ENCODE data around the gene B4GALNT4.

B4GALNT4 gene

GRCh38 chr11:390175-390574, 20.9 kb downstream of the B4GALNT4 start:
- H3K4me3 ChIP-seq (ENCODE audit: low read length): no peak overlapping the region
- H3K36me3 ChIP-seq (ENCODE audit: insufficient read depth, low read length): no peaks in the 10 kb centered on the region
- H3K4me1 ChIP-seq (ENCODE audit: insufficient read depth, low read length): no peaks in the 10 kb centered on the region
- H3K27me3 ChIP-seq (ENCODE audit: insufficient read depth, low read length): peaks cover 4% of the 10 kb centered on the region
- peaks cover 9% of the 10 kb centered on the region for H3K9me3 ChIP-seq (ENCODE audit: low read length)
- H2AFZ ChIP-seq (ENCODE audit: low read depth, low read length): no peak overlapping the region

DNA sequence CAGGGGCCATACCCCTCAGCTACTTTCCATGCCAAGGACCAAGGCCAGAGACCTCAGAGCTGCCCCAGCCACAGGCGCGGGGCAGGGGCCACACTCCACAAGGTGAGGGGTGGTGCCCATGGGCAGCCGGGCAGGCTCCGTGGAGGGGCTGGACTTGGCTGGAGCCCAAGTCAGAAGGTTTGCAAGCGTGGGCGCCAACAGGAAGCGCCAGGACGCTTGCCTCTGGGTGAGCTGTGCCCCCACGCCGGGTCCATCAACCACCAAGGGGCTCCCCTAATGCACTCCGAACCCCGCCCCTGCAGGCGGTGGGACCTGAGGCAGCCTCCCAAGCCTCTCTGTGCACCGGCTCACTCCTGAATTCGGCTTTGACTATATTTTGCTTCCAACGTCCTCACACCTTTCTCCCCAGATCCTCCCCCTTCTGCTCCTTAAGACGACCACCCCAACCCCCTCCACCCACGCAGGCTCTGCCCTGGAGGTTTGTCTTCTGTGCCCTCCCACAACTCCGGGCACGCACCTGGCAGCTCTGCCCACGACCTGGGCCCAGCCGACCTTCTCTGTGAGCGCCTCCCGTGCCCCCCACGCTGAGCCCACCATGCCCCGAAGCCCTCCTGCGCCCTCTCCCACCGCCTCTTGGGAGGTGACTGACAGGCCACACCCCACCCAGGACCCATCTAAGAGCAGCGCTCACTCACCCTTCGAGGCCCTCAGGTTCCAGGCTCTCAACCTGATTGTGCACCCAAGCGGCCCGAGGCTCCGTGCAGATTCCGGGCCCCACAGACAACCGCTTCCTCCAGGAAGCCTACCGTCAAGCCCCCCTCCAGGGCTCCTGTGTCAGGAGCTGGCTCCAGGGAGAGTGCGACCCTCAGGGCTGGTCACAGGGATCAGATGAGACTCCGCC, 22.1 kb downstream of the B4GALNT4 start:
- H3K27me3 ChIP-seq (ENCODE audit: insufficient read depth, low read length): peaks cover 4% of the 10 kb centered on the region
- no peaks in the 10 kb centered on the region for H3K4me1 ChIP-seq (ENCODE audit: insufficient read depth, low read length)
- H3K9me3 ChIP-seq (ENCODE audit: low read length): peaks cover 4% of the 10 kb centered on the region
- H3K4me3 ChIP-seq (ENCODE audit: low read length): no peak overlapping the region
- H2AFZ ChIP-seq (ENCODE audit: low read depth, low read length): no peak overlapping the region
- H3K36me3 ChIP-seq (ENCODE audit: insufficient read depth, low read length): no peaks in the 10 kb centered on the region

DNA sequence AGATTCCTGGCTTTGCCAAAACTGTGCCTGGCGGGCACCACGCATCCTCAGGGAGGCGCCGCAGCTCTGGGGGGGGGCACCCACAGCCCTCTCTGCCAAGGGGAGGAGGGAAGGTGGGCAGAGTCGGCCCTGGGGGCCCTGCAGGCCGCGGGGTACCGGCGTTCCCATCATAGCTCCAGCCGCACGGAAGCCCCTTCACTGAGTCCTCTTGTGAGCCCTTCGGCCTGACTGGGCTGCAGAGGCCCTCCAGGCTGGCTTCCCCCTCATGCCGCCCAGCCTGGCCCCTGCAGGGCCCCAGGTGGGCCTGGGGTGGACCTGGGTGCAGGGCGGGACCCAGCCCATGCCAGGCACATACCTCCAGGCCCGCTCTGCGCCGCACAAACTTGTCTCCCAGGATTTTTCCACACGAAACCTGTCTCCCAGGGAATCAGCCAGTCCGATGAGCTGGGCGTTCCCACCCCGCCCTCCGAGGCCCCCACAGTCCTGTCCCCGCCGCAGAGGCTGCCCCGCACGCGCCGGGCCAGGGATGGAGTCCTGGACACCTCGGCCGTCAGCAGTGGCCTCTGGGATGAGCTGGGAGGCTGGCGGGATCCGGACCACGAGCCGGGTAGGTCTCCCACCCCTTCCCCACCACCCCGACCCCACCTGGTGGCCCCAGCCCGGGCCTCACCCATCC, 22.9 kb downstream of the B4GALNT4 start:
- no peaks in the 10 kb centered on the region for H3K4me1 ChIP-seq (ENCODE audit: insufficient read depth, low read length)
- no peaks in the 10 kb centered on the region for H3K36me3 ChIP-seq (ENCODE audit: insufficient read depth, low read length)
- H3K4me3 ChIP-seq (ENCODE audit: low read length): no peak overlapping the region

GRCh38 chr11:393219-394033, 24.1 kb downstream of the B4GALNT4 start:
- Histone ChIP-seq H3K36me3 (ENCODE audit: insufficient read depth, low read length) (no peaks in the 10 kb centered on the region), H3K4me3 (ENCODE audit: low read length) (no peak overlapping the region), H3K27me3 (ENCODE audit: insufficient read depth, low read length) (peaks cover 4% of the 10 kb centered on the region), H2AFZ (ENCODE audit: low read depth, low read length) (no peak overlapping the region), H3K9me3 (ENCODE audit: low read length) (no peaks in the 10 kb centered on the region), H3K4me1 (ENCODE audit: insufficient read depth, low read length) (no peaks in the 10 kb centered on the region)

More for the DNA sequence above, 22.9 kb downstream of the B4GALNT4 start:
- Histone ChIP-seq H3K9me3 (ENCODE audit: low read length) (no peaks in the 10 kb centered on the region), H3K27me3 (ENCODE audit: insufficient read depth, low read length) (peaks cover 4% of the 10 kb centered on the region), H2AFZ (ENCODE audit: low read depth, low read length) (no peak overlapping the region)

DNA sequence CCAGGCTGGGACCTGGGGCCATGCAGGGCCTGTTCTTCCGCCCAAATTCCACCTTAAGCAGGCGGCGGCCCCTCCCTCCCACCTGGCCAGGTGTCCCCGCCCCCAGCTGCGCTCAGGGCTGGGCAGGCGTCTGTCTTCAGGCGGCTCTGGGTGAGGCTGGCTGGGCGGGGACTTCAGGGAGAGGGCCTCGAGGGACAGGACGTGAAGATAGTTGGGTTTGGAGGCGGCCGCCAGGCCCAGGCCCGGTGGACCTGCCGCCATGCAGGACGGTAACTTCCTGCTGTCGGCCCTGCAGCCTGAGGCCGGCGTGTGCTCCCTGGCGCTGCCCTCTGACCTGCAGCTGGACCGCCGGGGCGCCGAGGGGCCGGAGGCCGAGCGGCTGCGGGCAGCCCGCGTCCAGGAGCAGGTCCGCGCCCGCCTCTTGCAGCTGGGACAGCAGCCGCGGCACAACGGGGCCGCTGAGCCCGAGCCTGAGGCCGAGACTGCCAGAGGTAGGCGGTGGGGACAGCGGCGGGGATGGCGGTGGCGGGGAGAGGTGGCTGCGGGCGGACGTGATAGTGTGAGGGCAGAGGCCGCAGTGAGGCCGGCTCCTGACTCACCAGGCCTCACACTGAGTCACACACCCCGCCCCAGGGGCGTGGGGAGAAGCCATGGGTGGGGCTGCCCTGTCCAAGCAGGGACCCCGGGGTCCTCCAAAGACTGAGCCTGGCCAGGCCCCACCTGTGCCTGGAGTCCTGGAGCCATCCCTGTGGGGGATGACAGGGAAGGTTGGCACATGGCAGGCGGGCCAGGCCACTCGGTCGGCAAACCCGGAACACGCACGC, 24.9 kb downstream of the B4GALNT4 start, which contains the start of gene PKP3:
Gene PKP3 (plus strand): TSS at position 176 of the 824 bp plus-strand sequence. CDS start 84 bp downstream, at position 260.
- Histone ChIP-seq H3K36me3 (ENCODE audit: insufficient read depth, low read length) (no peaks in the 10 kb centered on the region), H3K4me3 (ENCODE audit: low read length) (no peak within 1 kb of the TSS), H3K27me3 (ENCODE audit: insufficient read depth, low read length) (no peaks in the 10 kb centered on the region)

DNA sequence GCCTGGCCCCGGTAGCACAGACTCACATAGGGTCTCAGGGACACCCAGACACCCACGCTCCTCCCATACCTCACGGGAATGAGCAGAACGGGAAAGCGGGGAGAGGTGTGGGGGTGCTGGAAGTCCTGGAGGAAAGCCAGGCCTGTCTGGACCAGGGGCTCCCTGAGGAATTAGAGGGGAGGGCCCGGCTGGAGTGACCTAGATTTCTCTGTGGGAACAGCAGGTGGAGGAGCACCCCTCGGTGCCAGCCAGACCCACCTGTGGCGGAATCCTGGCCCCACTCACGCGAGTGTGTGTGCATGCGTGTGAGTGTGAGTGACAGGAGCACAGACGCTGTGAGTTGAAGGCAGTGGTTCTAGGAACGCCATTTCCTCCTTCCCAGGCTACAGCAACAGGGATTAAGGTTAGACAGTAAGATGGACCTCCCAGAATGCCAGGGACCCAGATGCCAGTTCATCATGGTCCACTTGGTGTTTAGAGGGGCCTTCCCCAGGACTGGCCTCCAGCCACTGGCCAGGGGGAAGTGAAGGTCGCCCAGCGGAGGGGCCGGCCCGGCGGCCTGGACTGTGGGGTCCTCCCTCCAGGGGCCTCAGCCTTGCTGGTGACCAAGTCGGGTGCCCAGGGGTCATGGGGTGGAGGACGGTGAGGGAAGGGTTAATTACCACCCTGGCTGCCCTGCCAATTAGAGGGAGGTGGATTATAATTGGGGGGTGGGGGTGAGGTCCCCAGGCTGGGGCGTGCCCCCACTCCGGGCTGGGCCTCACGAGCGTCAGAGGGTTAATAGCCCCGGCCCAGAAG, 25.8 kb downstream of the B4GALNT4 start:
- Histone ChIP-seq H3K9me3 (ENCODE audit: low read length) (peaks cover 8% of the 10 kb centered on the region), H3K4me1 (ENCODE audit: insufficient read depth, low read length) (no peaks in the 10 kb centered on the region), H2AFZ (ENCODE audit: low read depth, low read length) (no peak overlapping the region), H3K36me3 (ENCODE audit: insufficient read depth, low read length) (no peaks in the 10 kb centered on the region), H3K27me3 (ENCODE audit: insufficient read depth, low read length) (no peaks in the 10 kb centered on the region), H3K4me3 (ENCODE audit: low read length) (no peak overlapping the region)

More for the DNA sequence above, 24.9 kb downstream of the B4GALNT4 start, which contains the start of gene PKP3:
- Histone ChIP-seq H2AFZ (ENCODE audit: low read depth, low read length) (no peak within 1 kb of the TSS), H3K4me1 (ENCODE audit: insufficient read depth, low read length) (no peaks in the 10 kb centered on the region), H3K9me3 (ENCODE audit: low read length) (peaks cover 4% of the 10 kb centered on the region)

DNA sequence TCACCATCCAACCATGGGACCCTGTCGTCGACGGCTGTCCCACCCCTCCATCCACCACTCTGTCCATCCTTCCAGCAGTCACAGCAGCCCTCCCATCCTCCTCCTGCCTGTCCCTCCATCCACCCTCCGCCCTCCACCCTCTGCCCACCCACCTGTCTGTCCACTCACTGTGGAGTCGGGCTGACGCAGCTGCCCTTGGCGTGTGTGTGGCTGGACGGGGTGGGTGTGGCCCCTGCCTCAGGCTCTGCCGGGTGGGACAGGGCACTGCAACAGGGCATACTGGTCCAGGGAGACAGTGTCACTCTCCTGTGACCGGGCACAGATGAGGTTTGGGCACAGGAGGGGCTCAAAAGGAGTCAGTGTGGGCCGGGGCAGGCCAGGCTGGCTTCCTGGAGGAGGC, 26.6 kb downstream of the B4GALNT4 start:
- Histone ChIP-seq H2AFZ (ENCODE audit: low read depth, low read length) (no peak overlapping the region), H3K4me3 (ENCODE audit: low read length) (no peak overlapping the region), H3K36me3 (ENCODE audit: insufficient read depth, low read length) (no peaks in the 10 kb centered on the region), H3K9me3 (ENCODE audit: low read length) (peaks cover 8% of the 10 kb centered on the region), H3K4me1 (ENCODE audit: insufficient read depth, low read length) (no peaks in the 10 kb centered on the region), H3K27me3 (ENCODE audit: insufficient read depth, low read length) (no peaks in the 10 kb centered on the region)

GRCh38 chr11:396511-396947, 27.2 kb downstream of the B4GALNT4 start:
- Histone ChIP-seq H3K36me3 (ENCODE audit: insufficient read depth, low read length) (no peaks in the 10 kb centered on the region), H2AFZ (ENCODE audit: low read depth, low read length) (no peak overlapping the region), H3K4me3 (ENCODE audit: low read length) (no peak overlapping the region), H3K9me3 (ENCODE audit: low read length) (peaks cover 8% of the 10 kb centered on the region), H3K4me1 (ENCODE audit: insufficient read depth, low read length) (no peaks in the 10 kb centered on the region), H3K27me3 (ENCODE audit: insufficient read depth, low read length) (no peaks in the 10 kb centered on the region)

GRCh38 chr11:396948-397548, 27.7 kb downstream of the B4GALNT4 start:
- H3K4me1 ChIP-seq (ENCODE audit: insufficient read depth, low read length): no peaks in the 10 kb centered on the region
- H2AFZ ChIP-seq (ENCODE audit: low read depth, low read length): no peak overlapping the region
- peaks cover 8% of the 10 kb centered on the region for H3K9me3 ChIP-seq (ENCODE audit: low read length)
- no peaks in the 10 kb centered on the region for H3K36me3 ChIP-seq (ENCODE audit: insufficient read depth, low read length)
- no peaks in the 10 kb centered on the region for H3K27me3 ChIP-seq (ENCODE audit: insufficient read depth, low read length)
- H3K4me3 ChIP-seq (ENCODE audit: low read length): no peak overlapping the region

GRCh38 chr11:398826-399225, 29.5 kb downstream of the B4GALNT4 start:
- Histone ChIP-seq H3K27me3 (ENCODE audit: insufficient read depth, low read length) (no peaks in the 10 kb centered on the region), H3K9me3 (ENCODE audit: low read length) (peaks cover 8% of the 10 kb centered on the region), H3K36me3 (ENCODE audit: insufficient read depth, low read length) (no peaks in the 10 kb centered on the region), H2AFZ (ENCODE audit: low read depth, low read length) (no peak overlapping the region), H3K4me1 (ENCODE audit: insufficient read depth, low read length) (no peaks in the 10 kb centered on the region), H3K4me3 (ENCODE audit: low read length) (no peak overlapping the region)

GRCh38 chr11:399731-400211, 30.5 kb downstream of the B4GALNT4 start:
- no peaks in the 10 kb centered on the region for H3K36me3 ChIP-seq (ENCODE audit: insufficient read depth, low read length)
- no peaks in the 10 kb centered on the region for H3K27me3 ChIP-seq (ENCODE audit: insufficient read depth, low read length)
- H3K9me3 ChIP-seq (ENCODE audit: low read length): peaks cover 11% of the 10 kb centered on the region
- no peak overlapping the region for H3K4me3 ChIP-seq (ENCODE audit: low read length)
- no peak overlapping the region for H2AFZ ChIP-seq (ENCODE audit: low read depth, low read length)
- no peaks in the 10 kb centered on the region for H3K4me1 ChIP-seq (ENCODE audit: insufficient read depth, low read length)
